Retinal pigment epithelial cell (primary cell): ENCODE measurements around the gene BCORL1.

Experiments used
- DNase-seq: peaks from one replicate; pipeline ENCODE4 v3.0.0-alpha.2; 2010; ENCODE audit warnings: low read depth
- H3K4me3 ChIP-seq: 2 replicates; pipeline ENCODE4 v1.5.1; 2011; ENCODE audit warnings: mild to moderate bottlenecking, low read length, control low read depth, moderate library complexity
- TF ChIP-seq, protein P1 (sequence below): conservative IDR thresholded peaks from 2 replicates; pipeline ENCODE4 v1.5.1; 2011; ENCODE audit warnings: low read depth, low read length, control low read depth, inconsistent platforms

BCORL1 gene

DNA sequence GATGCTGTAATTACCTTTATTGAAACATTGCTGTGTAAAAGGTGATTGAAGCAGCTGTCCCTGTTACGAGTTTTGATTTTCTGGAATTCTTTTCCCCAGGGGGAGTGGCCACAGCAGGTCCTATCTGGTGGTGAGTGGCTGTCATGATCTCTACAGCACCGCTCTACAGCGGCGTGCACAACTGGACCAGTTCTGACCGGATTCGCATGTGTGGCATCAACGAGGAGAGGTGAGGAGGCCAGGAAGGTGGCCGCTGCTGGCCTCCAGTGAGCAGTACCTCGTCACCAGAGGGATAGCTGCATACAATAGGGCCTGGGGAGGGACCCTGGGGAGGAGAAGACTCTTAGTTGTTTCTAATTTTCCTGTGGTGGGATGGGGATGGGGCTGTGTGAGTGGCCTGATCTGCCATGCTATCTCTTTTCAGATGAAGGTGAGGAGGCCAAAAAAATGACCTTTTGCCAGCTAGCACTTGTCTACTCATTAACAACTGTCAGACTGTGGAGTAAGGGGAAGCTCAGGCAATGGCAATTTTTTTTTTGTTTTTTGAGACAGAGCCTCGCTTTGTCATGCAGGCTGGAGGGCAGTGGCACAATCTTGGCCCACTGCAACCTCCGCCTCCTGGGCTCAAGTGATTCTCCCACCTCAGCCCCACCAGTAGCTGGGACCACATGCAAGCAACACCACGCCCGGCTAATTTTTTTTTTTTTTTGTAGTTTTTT lies 22.8 kb downstream of the BCORL1 start:
- TF ChIP-seq, protein P1, sequence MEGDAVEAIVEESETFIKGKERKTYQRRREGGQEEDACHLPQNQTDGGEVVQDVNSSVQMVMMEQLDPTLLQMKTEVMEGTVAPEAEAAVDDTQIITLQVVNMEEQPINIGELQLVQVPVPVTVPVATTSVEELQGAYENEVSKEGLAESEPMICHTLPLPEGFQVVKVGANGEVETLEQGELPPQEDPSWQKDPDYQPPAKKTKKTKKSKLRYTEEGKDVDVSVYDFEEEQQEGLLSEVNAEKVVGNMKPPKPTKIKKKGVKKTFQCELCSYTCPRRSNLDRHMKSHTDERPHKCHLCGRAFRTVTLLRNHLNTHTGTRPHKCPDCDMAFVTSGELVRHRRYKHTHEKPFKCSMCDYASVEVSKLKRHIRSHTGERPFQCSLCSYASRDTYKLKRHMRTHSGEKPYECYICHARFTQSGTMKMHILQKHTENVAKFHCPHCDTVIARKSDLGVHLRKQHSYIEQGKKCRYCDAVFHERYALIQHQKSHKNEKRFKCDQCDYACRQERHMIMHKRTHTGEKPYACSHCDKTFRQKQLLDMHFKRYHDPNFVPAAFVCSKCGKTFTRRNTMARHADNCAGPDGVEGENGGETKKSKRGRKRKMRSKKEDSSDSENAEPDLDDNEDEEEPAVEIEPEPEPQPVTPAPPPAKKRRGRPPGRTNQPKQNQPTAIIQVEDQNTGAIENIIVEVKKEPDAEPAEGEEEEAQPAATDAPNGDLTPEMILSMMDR, result no peak
- H3K4me3 ChIP-seq, result no peak overlapping the region
- no peak for DNase-seq

DNA sequence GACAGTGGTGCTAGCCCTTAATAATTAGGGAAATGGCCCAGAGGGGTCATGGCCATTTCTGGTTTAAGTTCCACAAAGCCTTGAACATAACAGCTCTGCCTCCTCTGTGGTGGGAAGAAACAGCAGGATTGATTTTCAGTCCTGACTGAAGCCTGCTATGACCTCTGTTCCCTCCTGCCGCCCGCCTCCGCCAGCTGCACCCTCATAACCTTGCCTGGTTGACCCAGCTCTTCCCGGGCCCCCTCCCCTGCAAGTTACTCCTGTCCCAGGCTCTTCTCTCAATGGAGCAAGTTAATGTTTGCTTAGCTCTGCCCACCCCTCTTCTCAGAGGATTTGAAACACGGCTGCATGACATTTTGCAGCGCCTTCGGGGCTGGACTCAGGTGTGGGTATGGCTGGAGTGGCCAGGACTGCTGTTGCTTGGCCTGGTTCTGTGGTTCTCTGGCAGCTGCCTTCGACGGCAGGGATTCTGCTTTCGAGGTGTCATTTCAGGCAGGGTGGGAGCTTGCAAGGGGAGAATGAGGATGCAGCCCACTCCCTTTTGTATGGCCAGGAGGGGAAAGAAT lies 27.3 kb downstream of the BCORL1 start:
- no peak for DNase-seq
- no peak overlapping the region for H3K4me3 ChIP-seq
- TF ChIP-seq, protein P1, result no peak

DNA sequence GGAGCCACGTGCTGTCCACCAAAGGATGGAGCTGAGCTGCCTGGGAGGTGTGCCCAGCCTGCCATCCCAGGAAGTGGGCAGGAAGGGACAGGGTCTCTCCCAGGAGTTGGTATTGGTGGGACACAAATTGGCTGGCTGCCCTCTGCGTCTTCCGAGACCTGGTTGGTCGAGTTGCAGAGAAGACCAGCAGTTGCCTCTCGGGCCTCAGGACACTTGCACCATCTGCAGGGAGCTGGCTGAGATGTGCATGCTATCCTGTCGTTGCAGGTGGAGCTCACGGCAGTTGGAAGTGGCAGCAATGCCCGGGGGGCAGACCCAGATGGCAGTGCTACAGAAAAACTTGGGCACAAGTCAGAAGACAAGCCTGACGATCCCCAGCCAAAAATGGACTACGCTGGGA lies 30.2 kb downstream of the BCORL1 start:
- H3K4me3 ChIP-seq, result no peak overlapping the region
- TF ChIP-seq, protein P1, result no peak
- no peak for DNase-seq

DNA sequence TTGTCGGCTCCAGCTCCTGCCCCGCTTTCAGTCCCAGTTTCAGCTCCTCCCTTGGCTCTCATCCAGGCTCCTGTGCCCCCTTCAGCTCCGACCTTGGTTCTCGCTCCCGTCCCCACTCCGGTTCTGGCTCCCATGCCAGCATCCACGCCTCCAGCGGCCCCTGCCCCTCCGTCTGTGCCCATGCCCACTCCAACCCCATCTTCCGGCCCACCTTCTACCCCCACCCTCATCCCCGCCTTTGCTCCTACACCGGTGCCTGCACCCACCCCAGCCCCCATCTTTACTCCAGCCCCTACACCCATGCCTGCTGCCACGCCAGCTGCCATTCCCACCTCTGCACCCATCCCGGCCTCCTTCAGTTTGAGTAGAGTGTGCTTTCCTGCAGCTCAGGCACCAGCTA lies 31.2 kb downstream of the BCORL1 start:
- H3K4me3 ChIP-seq, result no peak overlapping the region
- DNase-seq, result no peak
- TF ChIP-seq, protein P1, result no peak

DNA sequence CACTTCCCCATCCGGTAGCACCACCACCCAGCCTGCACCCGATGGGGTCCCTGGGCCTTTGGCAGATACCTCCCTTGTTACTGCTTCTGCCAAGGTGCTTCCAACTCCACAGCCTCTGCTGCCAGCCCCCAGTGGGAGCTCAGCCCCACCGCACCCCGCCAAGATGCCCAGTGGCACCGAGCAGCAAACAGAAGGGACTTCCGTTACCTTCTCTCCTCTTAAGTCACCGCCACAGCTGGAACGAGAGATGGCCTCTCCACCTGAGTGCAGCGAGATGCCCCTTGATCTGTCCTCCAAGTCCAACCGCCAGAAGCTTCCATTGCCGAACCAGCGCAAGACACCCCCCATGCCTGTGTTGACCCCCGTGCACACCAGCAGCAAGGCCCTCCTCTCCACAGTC lies 31.9 kb downstream of the BCORL1 start:
- TF ChIP-seq, protein P1, result no peak
- no peak for DNase-seq
- no peak overlapping the region for H3K4me3 ChIP-seq

DNA sequence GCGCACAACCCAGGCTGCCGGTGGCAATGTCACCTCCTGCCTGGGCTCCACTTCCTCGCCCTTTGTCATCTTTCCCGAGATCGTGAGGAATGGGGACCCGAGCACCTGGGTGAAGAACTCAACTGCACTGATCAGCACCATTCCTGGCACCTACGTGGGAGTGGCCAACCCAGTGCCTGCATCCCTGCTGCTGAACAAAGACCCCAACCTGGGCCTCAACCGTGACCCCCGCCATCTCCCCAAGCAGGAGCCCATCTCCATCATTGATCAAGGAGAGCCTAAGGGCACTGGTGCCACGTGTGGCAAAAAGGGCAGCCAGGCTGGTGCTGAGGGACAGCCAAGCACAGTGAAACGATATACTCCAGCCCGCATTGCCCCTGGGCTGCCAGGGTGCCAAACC lies 32.3 kb downstream of the BCORL1 start:
- no peak for DNase-seq
- TF ChIP-seq, protein P1, result no peak
- H3K4me3 ChIP-seq, result no peak overlapping the region

DNA sequence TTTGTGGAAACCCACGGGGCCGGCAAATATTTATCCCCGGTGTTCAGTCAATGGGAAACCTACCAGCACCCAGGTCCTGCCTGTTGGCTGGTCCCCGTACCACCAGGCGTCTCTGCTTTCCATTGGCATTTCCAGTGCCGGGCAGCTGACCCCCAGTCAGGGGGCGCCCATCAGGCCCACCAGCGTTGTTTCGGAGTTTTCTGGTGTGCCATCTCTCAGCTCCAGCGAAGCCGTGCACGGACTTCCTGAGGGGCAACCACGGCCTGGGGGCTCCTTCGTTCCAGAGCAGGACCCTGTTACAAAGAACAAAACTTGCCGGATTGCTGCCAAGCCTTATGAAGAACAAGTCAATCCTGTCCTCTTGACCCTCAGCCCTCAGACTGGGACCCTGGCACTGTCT lies 32.7 kb downstream of the BCORL1 start:
- DNase-seq, result no peak
- TF ChIP-seq, protein P1, result no peak
- H3K4me3 ChIP-seq, result no peak overlapping the region
